OCI-M2 (cell line): ENCODE results near the gene IZUMO4.
"Not testable (repeated sequence)": the region's sequence is repeated elsewhere in the genome, so short reads cannot be mapped to it uniquely, and the experiment has no call there.

Experiments
- DNase-seq: peaks from one replicate; lab custom pipeline; 2025; ENCODE audit not compliant: unreplicated experiment; lab: John Stamatoyannopoulos, UW

Gene IZUMO4

DNA sequence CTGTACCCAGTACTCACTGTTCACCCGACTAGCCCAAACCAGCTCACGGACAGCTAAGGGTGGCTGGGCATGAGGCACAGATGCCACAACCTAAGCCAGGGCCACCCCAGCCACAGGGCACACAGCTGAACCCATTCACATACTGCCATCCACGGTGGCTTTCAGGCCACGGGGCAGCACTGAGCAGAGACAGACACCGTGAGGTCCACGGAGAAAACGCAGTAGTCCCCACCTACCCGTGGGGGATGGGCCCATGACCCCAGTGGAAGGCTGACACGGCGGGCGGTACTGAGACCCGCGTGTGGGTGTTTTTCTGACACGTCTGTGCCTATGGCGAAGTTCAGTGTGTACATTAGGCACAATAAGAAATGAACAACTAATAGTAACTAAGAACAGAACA, 25.5 kb downstream of the IZUMO4 start:
- no peak for DNase-seq

DNA sequence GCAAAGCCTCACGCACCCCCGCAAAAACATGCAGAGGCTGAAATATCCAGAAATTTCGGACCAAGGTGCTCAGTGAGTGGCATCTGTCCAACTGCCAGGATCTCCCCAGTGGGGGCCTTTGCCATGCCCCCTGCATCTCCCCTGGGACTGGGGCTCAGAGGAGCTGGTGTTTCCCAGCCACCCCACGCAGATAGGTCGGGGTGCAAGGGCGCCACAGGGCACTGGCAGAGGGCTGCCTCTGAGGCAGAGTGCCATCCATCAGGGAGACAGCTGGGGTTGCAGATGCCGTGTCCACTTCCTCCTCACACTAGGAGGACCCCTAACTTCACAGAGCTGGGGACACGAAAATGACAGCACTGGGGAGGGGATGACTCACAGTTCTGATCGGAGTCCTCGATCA, 26.3 kb downstream of the IZUMO4 start:
- DNase-seq, result no peak

DNA sequence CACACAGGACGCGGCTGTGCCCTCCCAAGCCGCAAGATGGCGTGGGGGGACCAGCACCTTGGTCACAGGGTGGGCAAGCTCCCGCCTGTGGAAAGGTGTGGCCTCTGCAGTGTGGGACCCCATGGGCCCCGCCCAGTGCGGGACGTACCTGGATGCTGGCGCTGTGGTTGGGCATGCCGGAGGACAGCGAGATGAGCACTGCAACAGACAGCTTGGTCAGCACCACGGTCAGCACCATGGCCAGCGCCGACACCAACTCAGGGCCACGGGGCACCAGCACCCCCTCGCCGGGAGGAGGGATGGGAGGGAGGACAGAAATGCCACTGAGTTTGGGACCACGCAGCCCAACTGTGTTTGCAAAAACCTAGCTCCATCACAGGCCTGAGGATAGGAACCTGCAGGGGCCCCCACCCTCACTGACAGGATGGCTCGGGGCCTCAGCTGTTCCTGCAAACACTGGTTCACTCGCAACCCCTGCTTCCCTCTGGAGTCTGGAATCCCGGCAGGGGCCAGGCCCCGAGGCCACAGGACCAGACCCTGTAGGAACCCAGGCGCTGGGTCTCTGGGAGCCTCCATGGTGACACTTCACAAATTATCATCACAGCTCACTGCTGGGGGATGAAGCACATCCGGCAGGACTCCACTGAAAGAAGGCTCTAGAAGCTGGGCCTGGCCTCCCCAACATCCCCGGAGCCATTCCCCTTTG, 27.1 kb downstream of the IZUMO4 start:
- DNase-seq, result no peak

DNA sequence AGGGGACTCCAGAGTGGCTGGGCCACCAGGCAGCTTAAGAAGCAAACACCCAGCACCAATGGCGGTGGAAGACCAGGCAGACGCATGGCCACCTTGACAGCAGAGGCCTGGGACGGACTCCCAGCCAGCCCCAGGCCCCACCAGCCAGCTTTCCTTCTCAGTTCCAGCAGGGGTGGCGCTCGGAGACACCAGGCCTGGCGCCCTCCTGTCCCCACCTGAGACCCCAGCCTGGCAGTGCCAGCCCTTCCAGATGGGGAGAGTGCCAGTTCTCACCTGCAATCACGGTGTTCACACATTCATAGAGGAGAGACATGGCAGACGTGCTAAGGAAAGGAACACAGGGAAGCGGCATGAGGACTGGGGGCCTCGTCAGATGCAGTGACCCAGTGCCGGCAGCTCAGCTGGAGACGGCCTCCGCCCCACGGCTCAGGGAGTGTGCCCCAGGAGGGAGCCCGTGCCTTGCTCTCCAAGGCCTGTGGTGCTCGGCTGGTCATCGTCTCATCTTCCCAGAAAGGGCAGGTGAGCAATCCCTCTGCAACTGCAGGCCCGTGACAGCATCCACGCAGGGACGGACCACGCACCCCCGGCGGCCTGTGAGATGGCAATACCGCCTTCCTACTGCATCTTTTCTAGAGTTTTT, 30.3 kb downstream of the IZUMO4 start:
- no peak for DNase-seq

DNA sequence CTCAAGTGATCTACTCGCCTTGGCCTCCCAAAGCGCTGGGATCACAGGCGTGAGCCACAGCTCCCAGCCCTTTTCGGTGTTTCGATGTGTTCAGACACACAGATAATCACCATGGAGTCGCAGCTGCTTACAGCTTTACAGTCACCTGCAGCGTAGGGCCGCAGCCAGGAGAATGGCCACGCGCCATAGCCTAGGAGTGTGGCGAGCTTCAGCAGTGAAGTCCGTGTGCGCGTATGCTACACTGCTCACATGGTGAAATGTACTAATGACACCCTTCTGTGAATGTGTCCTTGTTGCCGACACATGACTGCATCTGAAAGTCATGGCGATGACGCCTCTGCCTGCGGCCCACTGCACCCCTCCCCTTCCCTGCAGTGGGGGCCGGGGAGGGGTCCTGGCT, 31.0 kb downstream of the IZUMO4 start:
- DNase-seq, result no peak

DNA sequence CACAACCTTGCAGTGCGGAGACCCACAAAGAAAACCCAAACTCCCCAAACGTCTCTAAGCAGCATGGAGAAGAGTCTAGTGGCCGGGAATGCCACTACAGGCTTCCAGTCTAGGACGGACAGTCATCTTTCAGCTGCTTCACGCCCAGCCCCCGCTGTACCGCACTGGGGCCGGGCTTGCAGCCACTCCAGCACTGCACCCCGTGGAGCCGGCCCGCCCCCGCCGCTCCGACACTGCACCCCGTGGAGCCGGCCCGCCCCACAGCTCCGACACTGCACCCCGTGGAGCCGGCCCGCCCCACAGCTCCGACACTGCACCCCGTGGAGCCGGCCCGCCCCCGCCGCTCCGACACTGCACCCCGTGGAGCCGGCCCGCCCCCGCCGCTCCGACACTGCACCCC, 31.5 kb downstream of the IZUMO4 start:
- not testable (repeated sequence) for DNase-seq

DNA sequence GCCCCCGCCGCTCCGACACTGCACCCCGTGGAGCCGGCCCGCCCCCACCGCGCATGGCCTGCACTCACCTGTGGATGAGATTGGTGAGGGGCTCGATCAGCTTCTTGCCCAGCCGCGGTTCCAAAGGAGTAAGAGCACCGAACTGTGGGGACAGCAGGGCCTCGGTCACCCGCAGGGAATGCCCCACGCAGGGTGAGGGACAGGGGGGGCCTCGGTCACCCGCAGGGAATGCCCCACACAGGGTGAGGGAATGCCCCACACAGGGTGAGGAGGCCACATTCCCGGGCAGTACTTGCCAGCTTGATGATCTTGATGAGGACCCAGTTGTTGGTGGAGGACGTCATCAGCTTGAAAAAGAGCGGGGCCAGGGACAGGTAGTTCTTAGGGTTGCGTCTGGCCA, 32.3 kb downstream of the IZUMO4 start:
- no peak for DNase-seq

DNA sequence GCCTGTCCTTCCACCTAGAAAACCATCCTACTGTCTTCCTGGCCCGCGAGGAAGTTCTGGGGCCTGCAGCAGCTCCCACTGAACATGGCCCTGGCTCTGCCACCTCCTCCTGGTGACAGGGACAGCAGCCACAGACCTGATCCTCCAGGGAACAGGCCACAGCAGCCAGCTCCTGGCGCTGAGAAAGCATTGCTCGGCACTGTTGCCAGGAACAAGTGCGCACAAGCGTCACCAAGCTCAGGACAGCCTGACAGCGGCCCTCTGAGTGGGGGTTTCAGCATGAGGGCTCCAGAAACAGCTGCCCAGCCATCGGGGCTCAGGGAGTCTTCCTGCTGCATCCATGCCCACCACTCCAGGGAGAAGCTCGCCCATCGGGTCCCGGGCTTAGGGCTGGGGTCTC, 32.8 kb downstream of the IZUMO4 start:
- no peak for DNase-seq

DNA sequence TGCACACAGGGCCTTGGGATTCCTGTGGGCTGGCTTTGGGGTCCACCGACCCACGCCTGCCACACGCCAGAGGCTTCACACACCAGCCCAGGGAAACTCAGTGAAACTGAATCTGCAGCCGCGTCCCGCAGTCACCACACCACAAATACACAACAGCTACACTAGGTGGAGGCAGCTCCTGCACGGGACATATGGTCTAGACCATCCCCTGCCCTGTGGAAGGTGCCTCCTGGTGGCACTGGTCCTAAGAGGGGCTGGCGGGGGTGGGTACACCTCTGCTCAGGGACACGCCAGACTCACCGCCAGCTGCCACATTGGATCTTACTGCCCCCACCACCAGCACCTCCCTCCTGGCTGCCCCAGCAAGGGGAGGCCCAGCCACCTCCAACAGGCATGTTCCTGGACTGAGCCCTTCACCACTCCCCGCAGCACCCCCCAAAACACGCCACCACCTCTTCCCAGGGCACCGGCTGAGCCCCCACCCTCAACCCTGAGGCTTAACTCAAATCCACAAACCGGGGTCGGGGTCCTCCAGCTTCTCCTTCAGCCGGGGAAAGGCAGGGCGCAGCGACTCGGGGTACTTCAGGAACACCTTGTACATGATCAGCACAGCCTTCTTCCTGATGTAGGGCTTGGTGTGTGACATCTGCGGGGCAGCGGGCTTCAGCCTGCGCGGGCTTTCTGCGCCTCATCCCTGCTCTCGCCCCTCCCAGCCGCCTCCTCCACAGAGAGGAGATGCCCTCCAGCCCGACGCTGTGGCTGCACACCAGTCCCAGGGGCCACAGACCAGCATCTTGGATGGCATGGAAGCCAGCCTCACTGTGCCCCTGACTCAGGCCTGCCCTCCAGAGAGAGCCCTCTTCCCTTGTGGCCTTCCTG, 33.4 kb downstream of the IZUMO4 start:
- no peak for DNase-seq

DNA sequence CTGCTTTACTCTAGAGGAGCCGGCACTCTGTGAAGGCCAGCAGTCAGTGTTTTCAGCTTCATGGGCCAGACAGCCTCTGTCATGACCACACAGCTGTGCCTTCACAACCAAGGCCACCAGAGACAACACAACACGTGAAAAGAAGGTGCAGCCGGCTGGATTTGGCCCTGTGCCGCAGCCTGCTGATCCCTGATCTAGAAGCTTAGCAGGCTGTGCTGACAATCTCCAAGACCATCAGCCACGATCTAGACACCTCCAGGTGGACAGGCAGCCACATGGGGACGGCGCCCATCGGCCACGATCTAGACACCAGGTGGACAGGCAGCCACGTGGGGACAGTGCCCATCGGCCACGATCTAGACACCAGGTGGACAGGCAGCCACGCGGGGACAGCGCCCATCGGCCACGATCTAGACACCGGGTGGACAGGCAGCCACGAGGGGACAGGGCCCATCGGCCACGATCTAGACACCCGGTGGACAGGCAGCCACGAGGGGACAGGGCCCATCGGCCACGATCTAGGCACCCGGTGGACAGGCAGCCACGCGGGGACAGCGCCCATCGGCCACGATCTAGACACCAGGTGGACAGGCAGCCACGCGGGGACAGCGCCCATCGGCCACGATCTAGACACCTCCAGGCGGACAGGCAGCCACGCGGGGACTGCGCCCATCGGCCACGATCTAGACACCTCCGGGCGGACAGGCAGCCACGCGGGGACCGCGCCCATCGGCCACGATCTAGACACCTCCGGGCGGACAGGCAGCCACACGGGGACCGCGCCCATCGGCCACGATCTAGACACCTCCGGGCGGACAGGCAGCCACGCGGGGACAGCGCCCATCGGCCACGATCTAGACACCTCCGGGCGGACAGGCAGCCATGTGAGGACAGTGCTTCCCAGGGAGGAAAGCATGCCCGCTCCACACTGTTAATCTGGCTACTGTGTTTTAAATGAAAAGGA, 34.6 kb downstream of the IZUMO4 start:
- DNase-seq, result not testable (repeated sequence)

DNA sequence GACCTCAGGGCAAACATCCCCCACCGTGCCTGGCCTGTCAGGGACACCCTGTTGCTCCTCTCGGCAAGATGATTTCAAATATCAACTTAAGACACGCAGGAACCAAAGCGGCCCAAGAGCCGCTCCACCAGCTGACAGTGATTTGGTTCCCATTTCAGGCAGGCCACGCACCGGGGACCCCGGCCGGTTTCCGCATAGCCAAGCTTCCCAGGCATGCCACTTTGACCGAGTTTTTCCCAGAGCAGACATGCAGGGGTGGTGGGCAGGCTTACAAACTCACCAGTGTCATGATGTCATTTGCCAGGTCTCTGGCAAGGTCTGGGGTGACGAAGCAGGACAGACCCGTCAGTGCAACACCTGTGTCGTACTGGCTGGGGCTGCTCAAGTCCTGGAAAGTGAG, 35.5 kb downstream of the IZUMO4 start:
- no peak for DNase-seq

DNA sequence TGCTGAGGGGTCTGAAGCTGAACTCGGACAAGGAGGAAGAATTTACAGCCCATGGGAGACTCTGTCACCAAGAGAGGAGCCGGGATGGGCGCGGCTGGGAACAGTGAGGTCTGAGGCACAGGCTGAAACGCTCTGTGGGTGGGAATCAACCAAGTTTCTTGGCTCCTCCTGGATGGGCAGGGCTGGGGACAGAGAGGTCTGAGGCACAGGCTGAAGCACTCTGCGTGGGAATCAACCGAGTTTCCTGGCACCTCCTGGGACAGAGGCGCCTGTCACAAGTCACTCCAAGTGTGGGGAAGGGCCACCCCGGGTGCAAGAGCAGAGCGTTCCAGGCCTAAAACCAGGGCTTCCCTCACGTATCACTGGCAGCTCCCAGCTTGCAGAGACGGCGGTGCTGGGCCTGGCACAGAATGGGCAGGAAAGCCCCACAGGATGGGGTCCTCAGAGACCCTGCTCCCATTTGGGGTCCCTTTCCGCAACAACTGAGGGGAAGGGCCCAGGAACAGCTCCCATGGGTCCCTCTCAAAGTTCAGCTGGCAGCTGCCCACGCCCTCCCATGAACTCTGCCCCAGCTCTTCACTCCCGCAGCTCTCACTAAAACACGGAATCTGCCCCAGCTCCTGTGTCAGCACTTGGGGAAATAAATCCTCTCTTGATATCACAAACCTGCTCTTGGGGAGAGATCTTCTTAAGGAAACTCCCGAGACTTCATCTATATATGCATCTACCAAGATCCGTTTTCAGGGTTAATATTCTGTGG, 36.2 kb downstream of the IZUMO4 start:
- no peak for DNase-seq

DNA sequence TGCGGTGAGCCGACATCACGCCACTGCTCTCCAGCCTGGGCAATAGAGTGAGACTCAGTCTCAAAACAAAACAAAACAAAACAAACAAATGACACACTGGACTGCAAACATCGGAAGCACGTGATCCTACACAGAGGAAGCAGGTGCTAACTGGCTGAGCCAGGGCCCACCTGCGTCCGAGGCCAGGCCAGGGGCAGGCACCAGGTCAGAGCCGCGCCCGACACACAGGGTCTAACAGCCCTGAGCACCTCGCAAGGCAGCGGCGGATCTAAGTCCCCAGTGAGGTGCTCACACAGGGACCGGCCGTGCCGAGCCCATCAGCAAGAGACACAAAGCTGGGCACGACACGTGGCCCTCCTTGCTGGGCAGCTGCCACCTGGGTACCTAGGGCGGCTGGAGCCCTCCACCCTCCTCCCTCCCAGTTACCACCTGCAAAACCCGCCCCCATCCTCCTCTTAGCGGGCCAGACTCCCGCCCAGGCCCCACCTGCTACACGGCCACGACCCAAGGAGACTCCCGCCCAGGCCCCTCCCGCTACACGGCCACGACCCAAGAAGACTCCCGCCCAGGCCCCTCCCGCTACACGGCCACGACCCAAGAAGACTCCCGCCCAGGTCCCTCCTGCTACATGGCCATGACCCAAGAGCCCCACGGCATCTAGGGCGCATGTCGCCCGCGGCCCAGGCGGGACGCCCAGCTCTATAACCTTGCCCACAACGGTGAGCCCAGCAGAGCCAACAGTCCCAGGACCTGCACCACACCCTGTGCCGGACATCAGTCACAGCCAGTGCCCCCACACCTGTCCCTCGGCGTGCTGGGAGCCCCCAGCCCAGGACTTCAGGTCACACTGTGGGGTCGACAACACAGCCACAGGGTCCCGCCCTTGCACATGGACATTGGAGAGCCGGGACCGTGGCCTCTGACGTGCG, 39.0 kb downstream of the IZUMO4 start:
- no peak for DNase-seq

DNA sequence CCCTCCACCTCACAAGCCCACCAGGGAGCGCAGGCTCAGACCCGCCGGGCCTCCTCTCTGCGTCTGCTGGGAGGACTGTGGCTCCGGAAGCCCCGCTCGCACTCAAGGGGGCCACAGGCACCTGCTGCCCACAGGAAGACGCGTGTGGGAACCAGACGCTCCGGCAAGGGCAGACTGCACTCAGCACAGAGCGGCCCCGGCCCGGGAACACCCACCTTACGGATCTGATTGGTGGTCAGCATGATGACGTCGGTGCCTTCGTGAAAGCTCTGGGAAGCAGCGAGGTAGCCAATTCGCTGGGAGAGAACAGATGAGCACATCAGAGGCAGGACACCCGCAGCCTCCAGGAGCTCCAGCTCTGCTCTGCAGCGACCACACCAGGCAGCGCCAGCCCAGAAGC, 40.1 kb downstream of the IZUMO4 start:
- no peak for DNase-seq

DNA sequence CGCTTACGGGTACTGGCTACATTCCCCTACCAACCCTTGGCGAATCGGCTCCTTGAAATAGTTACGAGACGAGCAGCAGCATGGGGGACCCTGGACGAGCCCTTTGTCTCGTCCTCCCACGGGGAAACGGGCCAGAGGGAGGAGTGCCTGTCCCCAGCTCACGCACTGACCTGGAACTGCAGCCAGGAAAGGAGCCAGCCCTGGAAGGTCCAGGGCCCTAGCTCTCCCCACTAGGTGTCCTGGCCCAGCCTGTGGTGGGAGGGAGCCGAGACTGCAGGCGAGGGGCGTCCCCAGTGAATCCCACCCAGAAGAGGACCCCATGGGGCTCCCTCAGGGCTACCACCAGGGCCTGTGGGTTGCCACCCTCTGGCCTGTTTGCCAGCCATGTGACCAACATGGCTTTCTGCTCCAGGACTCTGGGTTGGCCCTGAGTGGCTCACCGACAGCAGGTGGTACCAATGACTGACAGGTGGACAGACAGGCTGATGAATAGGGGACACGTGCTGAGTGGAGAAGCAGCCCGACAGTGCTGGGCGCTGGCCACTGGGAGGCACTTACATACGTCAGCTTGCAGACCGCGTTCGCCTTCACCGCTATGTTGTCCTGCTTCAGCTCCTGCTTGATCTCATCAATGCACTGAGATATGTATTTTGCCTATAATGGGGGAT, 41.5 kb downstream of the IZUMO4 start:
- DNase-seq, result no peak

DNA sequence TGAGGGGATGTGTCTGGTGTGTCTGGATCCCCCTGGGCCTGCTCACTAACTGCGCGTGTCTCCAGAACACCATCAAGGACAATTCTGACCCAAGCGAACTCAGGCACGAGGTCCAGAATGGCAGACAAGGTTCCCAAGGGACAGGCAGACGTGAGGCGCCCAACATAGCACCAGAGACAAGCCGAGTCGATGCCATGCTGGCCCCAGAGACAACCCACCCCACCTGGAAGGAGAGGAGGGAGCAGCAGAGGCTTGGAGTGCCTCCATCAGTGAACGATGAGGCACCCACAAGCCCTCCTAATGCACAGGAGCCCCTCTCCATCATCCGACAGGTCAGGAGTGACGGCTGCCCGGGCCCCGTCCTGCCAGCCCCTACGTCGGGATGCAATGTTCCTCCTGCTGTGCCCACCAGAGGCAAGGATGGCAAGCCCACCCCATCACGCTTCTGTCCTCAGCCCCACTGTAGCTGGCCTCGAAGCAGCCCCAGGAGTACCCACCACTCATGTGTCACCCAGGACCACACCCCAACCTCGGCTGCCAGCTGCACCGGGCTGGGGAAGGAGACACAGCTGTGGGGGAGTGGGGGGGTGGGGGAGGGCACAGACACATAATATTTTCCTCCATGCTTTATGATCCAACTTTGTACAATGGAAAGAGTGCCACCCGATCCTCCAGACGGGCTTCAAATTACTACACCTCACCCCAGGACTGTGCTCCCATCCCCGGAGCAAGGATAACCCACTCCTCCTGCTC, 42.8 kb downstream of the IZUMO4 start:
- DNase-seq, result no peak

DNA sequence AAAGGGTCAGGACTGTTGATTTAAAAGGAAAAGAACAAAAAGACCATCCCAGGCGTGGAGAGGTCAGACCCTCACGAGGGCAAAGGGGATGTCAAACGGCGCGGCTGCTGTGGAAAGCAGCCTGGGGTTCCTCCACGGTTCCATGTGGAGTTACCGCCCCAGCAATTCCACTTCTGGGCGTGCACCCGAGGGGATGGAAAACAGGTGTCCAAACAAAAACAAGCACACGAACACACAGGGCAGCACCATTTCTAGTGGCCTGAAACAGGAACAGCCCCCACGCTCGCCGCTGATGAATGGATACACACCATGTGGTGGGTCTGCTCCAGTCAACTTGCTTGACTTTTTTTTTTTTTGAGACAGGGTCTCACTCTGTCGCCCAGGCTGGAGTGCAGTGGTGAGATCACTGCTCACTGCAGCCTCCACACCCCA, 43.4 kb downstream of the IZUMO4 start:
- no peak for DNase-seq
